Kidney capillary endothelial cell (primary cell): Measurements from ENCODE around the gene OR51D1.

ENCODE experiments used
- DNase-seq: peaks from one replicate; pipeline ENCODE4 v3.0.0-alpha.2; 2018; ENCODE audit warnings: low spot score

Gene OR51D1

DNA sequence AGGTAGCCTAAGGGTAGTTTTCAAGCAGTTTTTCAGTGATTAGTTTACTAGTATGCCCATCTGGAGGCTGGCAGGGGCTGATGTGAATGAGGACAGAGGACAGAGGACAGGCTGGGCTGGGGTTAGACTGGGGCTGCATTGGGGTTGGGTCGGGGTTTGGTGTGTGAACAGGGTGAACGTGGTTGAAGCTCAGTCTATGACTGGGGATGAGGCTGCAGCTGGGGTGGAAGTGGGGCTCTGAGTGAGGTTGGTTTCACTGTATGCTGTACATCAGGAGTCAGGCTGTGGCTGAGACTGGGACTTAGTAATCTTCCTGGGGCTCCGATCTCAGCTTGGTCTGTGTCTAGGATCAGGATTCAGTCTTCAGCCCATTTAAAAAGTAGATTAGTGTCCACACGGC lies 7.0 kb downstream of the OR51D1 start:
- DNase-seq: no peak

DNA sequence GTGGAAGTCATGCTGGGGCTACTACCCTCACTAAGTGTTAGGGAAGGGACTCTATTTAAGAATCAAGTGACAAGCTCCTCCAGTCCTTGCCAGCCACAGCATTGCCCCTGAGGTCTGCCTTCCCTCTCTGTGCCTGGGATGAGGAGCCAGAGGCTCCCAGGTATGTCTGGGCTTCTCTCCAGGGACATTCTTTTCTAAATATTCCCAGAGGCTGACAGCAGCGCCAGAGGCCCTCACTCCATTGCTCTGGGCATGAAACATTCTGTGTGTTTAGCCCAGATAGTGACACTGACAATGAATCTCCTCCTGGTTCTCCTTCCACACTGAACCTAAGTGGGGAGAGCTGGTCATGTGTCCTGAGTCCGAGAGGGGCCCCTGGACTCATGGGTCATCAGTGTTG lies 8.7 kb downstream of the OR51D1 start:
- no peak for DNase-seq

DNA sequence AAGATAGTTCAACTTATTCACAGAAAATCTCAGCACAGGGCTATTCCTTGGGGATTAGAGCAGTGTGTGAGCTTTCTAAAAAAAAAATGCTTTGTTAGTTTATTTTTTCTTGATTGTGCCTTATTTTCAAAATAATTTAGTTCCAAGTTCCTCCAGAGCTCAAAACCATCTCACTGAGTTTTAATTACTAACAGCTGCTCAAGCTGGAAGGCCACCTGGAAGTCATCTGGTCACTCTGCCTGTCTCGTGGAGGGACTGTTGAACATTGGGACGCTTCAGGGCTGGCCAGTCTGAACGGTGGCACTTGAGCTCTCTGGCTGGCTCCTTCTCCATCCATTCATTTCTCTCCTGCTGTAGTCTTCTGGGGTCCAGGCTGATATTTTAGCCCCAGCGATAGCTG lies 10.5 kb downstream of the OR51D1 start:
- no peak for DNase-seq

DNA sequence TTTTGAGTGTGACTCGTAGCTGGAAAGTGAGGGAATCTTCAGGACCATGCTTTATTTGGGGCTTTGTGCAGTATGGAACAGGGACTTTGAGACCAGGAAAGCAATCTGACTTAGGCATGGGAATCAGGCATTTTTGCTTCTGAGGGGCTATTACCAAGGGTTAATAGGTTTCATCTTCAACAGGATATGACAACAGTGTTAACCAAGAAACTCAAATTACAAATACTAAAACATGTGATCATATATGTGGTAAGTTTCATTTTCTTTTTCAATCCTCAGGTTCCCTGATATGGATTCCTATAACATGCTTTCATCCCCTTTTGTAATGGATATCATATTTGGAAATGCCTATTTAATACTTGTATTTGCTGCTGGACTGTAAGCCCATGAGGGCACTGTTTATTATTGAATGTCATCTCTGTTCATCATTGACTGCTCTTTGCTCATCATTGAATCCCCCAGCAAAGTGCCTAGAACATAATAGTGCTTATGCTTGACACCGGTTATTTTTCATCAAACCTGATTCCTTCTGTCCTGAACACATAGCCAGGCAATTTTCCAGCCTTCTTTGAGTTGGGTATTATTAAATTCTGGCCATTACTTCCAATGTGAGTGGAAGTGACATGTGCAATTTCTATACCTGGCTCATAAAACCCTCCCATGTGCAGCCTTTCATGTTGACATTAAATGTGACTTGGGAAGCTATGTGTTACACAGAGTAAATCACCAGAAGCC lies 17.5 kb downstream of the OR51D1 start:
- DNase-seq: no peak

DNA sequence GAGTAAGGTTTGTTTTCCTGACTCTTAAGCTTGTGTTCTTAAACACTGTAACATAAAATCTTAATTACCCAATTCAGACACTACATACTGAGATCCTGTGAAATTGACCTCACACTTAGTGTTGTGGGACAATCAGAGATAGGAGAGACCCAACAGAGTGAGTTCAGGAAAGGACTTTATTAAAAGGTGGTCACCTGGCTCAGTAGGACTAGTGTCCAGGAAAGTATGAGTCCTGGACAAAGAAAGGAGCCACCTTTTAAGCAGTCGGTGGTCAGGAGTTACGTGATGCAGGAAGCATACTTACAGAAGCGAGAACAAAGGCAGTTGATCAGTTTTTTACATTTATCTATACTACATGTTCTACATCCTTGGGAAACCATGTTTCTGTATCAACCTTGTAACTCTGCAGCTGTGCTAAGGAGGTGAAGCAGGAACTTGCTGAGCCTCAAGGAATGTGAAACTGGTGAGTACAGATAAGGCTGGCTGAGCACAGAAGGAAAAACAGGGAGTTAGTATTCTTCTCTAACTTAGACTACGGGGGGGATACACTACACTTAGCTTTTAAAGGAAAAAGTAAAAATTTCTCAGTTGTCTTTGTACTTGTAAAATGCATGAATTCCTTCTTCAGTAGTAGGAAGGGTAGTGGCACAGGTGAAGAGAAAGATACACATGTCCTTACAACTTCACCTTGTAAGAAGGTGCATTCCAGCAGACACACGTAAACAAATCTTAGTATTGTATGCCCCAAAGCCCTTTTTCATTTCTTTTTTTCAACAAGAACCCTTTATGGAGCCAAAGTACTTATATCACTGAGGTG lies 21.6 kb downstream of the OR51D1 start:
- DNase-seq: no peak

DNA sequence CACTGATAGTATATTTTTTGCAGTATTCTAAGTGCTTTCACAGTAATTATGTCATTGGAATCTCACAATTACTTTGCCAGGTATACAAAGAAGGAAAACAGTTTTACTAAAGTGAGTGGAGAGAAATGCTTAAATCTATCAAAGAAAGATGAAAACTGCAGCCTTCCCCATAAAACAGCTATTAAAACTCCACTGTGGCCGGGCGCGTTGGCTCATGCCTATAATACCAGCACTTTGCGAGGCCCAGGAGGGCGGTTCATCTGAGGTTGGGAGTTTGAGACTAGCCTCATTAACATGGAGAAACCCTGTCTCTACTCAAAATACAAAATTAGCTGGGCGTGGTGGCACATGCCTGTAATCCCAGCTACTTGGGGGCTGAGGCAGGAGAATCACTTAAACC lies 25.6 kb downstream of the OR51D1 start:
- no peak for DNase-seq

DNA sequence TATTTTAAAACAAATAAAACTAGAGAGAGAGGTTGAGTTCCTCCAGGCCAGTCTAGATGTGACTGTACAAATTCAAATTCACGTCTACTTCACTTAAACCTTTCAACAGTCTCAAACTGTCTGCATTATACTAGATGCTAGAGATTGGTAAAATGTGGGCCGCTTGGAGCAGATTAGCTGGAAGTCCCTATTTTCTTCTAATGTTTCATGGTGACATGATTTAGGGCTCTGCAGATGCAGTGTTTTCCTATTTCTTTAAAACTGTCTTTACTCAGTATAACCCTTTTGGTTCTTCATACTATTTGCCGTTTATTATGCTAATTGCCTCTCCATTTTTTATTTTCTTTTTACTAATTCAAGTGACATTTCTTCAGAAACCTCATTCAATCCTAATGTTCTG lies 26.9 kb downstream of the OR51D1 start:
- no peak for DNase-seq

DNA sequence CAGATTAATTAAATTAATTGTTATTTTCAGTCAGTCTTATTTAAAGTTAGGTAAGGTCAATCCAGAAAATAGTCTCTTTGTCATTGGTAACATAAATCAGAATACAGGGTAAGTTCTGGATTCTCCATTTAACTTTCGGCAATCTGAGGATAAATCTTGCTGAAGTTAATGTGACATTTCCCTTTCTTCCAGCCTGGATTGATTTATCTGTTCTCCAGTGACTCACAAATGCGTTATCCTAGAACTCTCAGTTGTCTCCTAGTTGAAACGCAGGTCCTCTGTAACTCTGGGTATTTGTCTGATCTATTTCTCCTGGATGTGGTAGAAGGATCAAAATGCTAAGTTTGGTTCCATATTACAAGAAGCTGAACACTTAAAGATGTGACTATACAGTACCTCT lies 27.5 kb downstream of the OR51D1 start:
- no peak for DNase-seq

DNA sequence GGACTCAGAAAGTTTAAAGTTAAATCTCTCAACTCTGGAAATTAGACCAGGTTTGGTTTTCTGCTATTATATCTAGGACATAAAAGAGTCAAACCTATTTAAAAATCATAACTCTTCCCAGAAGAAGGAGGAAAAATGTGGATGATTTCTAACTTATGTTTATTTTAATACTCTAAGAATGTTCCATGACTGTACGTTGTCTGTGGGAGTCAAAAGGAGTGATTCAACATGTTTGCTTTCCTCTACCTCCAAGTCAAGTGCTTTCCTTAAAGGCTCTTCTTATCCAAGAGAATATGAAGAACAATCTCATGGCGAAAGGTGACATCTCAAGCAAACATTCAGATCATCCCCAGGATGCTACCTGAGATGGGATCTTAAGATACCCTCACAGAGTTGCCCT lies 28.1 kb downstream of the OR51D1 start:
- DNase-seq: no peak

DNA sequence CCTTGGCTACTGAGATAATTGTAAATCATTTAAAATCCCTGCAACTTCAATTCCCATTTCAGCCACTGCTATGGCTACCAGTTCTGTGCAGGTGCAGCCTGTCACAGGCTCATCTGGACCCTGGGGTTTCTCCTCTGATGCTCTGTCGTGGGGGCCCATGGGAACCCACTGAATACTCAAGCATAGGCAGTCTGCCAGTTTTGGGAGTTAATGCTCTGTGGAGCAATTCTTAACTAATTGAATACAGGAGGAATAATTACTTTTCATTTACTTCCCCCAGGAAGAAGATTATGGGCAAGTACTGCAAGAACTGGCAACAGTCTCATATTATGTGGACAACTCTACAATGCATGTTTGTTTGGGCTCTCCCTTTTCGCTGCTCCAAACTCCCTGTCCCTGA lies 34.5 kb downstream of the OR51D1 start:
- no peak for DNase-seq

DNA sequence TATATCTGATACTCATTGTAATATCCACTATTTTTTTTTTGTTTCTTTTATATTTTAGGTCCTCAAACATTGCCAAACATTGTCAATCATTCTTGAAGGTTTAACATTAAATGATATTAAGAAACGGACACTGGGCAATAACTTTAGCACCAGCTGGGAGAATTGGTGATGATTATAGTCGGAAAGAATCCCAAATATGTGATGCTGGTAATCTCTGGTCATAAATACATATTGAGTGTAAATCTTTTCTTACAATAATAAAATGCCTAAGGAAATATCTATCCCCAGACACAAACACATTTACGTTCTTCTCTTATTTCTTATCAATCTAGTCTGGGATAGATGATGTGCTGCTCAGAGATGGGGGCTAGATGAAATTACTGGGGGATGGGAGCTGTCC lies 35.2 kb downstream of the OR51D1 start:
- DNase-seq: no peak

DNA sequence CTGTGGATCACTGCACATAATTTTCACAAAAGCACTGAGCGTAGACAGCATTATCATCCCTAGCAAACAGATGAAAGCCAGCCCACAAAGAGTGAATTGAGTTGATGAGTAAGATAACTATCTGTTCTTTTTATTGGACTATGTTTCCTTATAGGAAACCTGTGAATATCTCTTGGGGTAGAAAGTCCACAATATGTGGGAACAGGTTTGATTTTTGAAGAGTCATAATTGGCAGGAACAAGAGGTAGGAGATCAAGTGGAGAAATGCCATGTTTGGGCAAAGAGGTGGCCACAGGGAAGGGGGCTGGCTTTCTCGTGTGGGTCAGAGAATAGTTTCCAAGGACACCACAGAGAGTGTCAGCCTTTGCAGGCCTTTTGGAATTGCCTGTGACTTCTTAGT lies 36.5 kb downstream of the OR51D1 start:
- no peak for DNase-seq

DNA sequence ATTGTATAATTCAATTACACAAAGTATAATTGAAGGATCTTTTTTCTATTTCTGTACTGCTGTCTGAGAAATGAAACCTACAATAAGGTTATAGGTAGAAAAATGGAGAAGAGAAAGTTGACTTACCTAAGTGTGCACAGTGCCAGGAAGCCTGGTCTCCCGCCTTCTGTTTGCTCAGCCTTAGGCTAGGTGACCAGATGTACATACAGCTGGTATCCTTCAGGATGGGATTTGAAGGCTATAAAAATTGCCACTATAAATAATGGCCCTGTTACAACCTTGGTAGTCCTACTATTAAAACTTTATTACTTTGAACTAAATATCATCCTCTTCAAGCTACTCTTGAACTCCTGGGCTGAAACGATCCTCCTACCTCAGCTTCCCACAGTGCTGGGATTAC lies 40.7 kb downstream of the OR51D1 start:
- DNase-seq: no peak

DNA sequence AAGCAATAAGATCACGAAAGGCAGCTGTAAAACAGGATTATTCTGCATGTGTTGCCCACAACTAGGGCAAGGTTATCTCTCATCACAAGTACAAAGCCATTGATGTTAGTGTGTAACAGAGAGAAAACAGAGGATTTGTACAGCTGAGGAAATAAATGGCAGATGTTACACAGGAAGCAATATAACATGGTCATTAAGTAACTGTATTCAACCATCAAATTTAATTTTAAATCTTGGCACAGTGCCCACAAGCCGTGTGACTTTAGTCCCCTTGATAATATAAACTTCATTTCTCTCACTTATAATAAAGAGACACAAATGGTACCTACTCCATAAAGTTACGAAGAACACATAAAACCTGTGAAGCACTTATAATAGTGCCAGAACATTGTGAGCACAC lies 43.1 kb downstream of the OR51D1 start:
- DNase-seq: no peak

DNA sequence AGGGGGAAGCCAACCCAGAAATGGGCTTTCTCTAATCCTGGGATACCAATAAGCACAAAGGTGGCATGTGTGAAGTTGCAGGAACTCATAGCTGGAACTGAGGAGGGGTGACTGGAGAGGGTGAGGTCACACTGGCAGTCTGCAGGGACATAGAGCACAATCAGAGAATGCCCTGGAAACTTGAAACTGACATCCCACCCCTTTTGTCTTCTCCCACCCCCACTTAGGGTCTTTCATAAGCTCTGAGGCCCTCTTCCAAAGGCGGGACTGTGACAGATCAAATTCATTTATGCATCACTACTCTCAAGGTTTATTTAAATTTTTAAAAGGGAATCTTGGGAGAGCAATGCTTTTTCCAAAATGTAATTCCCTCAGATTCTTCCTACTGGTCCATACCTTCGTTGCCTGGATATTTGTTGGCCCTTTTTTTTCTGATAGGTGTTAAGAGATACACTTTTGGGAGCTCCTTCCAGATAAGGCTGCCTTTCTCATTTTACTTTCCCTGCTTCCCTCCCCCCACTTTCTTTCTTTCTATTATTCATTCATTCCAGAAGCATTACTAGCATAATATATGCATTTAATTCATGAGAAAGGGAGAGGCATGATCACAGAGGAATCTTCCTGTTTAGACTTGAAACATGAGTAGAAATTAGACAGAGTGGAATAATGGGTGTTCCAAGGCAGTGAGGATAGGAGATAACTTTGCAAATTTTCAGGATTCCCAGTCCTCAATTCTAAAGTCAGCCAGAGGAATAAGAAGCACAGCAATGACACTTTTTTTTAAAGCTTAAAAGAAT lies 45.5 kb downstream of the OR51D1 start:
- DNase-seq: no peak

DNA sequence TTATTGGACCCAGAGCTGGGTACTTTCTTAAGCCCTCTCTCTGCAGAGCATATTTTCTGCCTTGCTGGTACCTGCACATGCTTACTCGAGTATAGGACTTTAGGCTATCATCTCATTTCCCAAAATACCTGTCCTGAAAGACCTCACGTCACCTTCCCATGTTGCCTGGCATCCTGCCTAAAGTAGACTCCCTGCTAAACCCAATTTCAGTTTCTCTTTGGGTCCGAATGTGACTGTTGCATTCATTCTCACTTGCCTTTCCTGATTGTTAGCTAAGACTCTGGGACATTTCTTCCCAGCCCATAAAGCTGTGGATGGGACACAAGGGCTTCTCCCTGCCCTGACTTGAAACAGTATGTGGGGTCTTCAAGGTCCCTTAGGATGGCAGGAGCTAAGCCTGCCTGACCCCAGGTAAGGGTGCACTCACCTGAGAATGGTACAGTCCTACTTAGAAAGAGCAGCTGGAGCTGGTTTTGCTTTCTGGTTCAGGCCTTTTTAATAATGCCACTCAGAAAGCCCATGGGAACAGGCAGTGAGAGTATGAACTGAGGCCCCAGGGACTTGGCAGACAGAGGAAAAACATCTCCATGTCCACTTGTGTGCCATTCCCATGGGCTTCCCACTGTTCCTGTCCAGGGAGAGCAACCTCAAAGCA lies 47.5 kb downstream of the OR51D1 start:
- no peak for DNase-seq
